Breast epithelium (tissue), 4 donors: ENCODE data around the gene KRT35. TPM values are rescaled to one million over a fixed set of nuclear protein-coding genes. Genes with fewer than 3 reads are reported as not detected.

Experiments
- DNase-seq, 2 donors: peaks; one replicate each; pipeline ENCODE4 v3.0.0-alpha.2; 2019; ENCODE audit warnings: low spot score in 2 of 2
- H3K27ac ChIP-seq, 2 donors: fragments of 200-600 bp; sonication (generic) in 1 of 2; one replicate each; pipeline ENCODE4 v1.5.1; 2016 to 2019; ENCODE audit warnings: mild to moderate bottlenecking in 1 of 2
- H3K27me3 ChIP-seq, 2 donors: fragments of 200-600 bp; sonication (generic) in 1 of 2; one replicate each; pipeline versions ENCODE4 v1.5.1 to v1.6.0; 2017 to 2019; ENCODE audit warnings: control low read depth in 1 of 2, mild to moderate bottlenecking in 1 of 2
- H3K36me3 ChIP-seq: fragments of 200-600 bp; one replicate; pipeline ENCODE4 v1.5.1; 2019
- H3K4me1 ChIP-seq, 2 donors: fragments of 200-600 bp; sonication (generic); one replicate each; pipeline ENCODE4 v1.5.1; 2016 to 2019; ENCODE audit warnings: control low read depth in 1 of 2
- H3K4me3 ChIP-seq, 3 donors: fragments of 200-600 bp; sonication (generic); 1 replicate in 2 of 3; 2 replicates in 1 of 3; pipeline ENCODE4 v1.5.1; 2016 to 2019; ENCODE audit warnings: mild to moderate bottlenecking in 3 of 3, moderate library complexity in 2 of 3
- H3K9me3 ChIP-seq, 2 donors: fragments of 200-600 bp; sonication (generic) in 1 of 2; one replicate each; pipeline ENCODE4 v1.5.1; 2016 to 2019; ENCODE audit warnings: control low read depth in 1 of 2
- CTCF ChIP-seq, 3 donors: fragments of 450-650 bp; IDR thresholded peaks; one replicate each; pipeline ENCODE4 v1.5.1; 2016 to 2017; ENCODE audit warnings: antibody characterized with exemption in 3 of 3, mild to moderate bottlenecking in 3 of 3, moderate library complexity in 3 of 3
- POLR2A ChIP-seq: fragments of 450-650 bp; IDR thresholded peaks from one replicate; pipeline ENCODE4 v1.6.1; 2016; ENCODE audit warnings: antibody characterized with exemption, mild to moderate bottlenecking, moderate library complexity
- POLR2AphosphoS5 ChIP-seq, 3 donors: sonication (generic); formaldehyde crosslinking; IDR thresholded peaks; one replicate each; pipeline ENCODE4 v1.6.1; 2017; ENCODE audit warnings: antibody characterized with exemption in 3 of 3
- intact Hi-C: fragments of 100-400 bp; cut with DNase I; formaldehyde crosslinking; loops from one replicate; pipeline ENCODE4 v1.15.1; 2023; ENCODE audit warnings: low total_unique reads
- total RNA-seq, 3 donors: library from RNA; depleted of rRNA; stranded (reverse); fragments of >200 nt; gene quantifications; one replicate each; pipeline ENCODE4 v1.1.0, GENCODE V29; 2016

KRT35 gene
- total RNA-seq, 3 donors from 2014 or later = not detected

GRCh38 chr17:41428591-41429291 lies 52.2 kb downstream of the KRT35 start:
- no peak for DNase-seq
- no peaks in the 10 kb centered on the region for H3K27me3 ChIP-seq
- H3K9me3 ChIP-seq = no peaks in the 10 kb centered on the region
- intact Hi-C loops = no loop called here
- no peak overlapping the region for H3K4me3 ChIP-seq
- TF ChIP-seq CTCF (IDR thresholded peaks at IDR 0.05) (no peak), POLR2A (no peak), POLR2AphosphoS5 (IDR thresholded peaks at IDR 0.05) (no peak)
- H3K4me1 ChIP-seq = no peaks in the 10 kb centered on the region
- no peak overlapping the region for H3K27ac ChIP-seq
- no peaks in the 10 kb centered on the region for H3K36me3 ChIP-seq

Other genes starting within 250 kb of the KRT35 start
- not detected for gene KRTAP9-3, start 248.7 kb downstream of the KRT35 start, total RNA-seq
- gene KRTAP9-8, start 243.2 kb downstream of the KRT35 start, total RNA-seq = not detected
- not detected for gene KRTAP9-4, start 231.5 kb downstream of the KRT35 start, total RNA-seq
- gene KRTAP9-9, start 225.8 kb downstream of the KRT35 start, total RNA-seq = not detected
- gene KRTAP9-6, start 215.8 kb downstream of the KRT35 start, total RNA-seq = not detected
- gene KRTAP9-7, start 205.5 kb downstream of the KRT35 start, total RNA-seq = not detected
- gene KRTAP29-1, start 178.3 kb downstream of the KRT35 start, total RNA-seq = not detected
- not detected for gene KRTAP16-1, start 171.8 kb downstream of the KRT35 start, total RNA-seq
- gene KRTAP17-1, start 165.4 kb downstream of the KRT35 start, total RNA-seq = not detected
- not detected for gene KRT33A, start 130.3 kb downstream of the KRT35 start, total RNA-seq
- gene KRT33B, start 111.3 kb downstream of the KRT35 start, total RNA-seq = not detected
- gene KRT34, start 98.8 kb downstream of the KRT35 start, total RNA-seq = not detected
- not detected for gene KRT31, start 83.5 kb downstream of the KRT35 start, total RNA-seq
- not detected for gene KRT37, start 56.6 kb downstream of the KRT35 start, total RNA-seq
- not detected for gene KRT38, start 40.2 kb downstream of the KRT35 start, total RNA-seq
- under 1 TPM in 2 of 3 donors, not detected in 1; 0.33 to 0.73 TPM for gene KRT32, start 13.8 kb downstream of the KRT35 start, total RNA-seq
- not detected for gene KRT36, start 8.8 kb upstream of the KRT35 start, total RNA-seq
- gene KRT13, start 24.5 kb upstream of the KRT35 start, total RNA-seq = 1 to 10 TPM in 1 of 3 donors, not detected in 2; 1.6 TPM
- gene KRT15, start 37.7 kb upstream of the KRT35 start, total RNA-seq = 1,000 to 10,000 TPM in 1 of 3 donors, 100 to 1,000 TPM in 1, under 1 TPM in 1; 0.80 to 2,244 (median 331) TPM
- gene KRT19, start 47.2 kb upstream of the KRT35 start, total RNA-seq = 1,000 to 10,000 TPM in 1 of 3 donors, 100 to 1,000 TPM in 1, 1 to 10 TPM in 1; 6.7 to 1,011 (median 375) TPM
- under 1 TPM in 1 of 3 donors, not detected in 2; 0.44 TPM for gene KRT9, start 90.9 kb upstream of the KRT35 start, total RNA-seq
- gene KRT14, start 105.7 kb upstream of the KRT35 start, total RNA-seq = 100 to 1,000 TPM in 2 of 3 donors, under 1 TPM in 1; 0.80 to 692 (median 388) TPM
- 100 to 1,000 TPM in 1 of 3 donors, 10 to 100 TPM in 1, 1 to 10 TPM in 1; 2.6 to 100 (median 51.8) TPM for gene KRT16, start 131.6 kb upstream of the KRT35 start, total RNA-seq
- 1,000 to 10,000 TPM in 2 of 3 donors, 1 to 10 TPM in 1; 1.9 to 1,676 (median 1,373) TPM for gene KRT17, start 143.4 kb upstream of the KRT35 start, total RNA-seq
- gene EIF1, start 207.7 kb upstream of the KRT35 start, total RNA-seq = 100 to 1,000 TPM; 217 to 850 (median 260) TPM
- not detected for gene GAST, start 231.2 kb upstream of the KRT35 start, total RNA-seq